ENCODE data around the gene HMCN2.

Gene HMCN2

DNA sequence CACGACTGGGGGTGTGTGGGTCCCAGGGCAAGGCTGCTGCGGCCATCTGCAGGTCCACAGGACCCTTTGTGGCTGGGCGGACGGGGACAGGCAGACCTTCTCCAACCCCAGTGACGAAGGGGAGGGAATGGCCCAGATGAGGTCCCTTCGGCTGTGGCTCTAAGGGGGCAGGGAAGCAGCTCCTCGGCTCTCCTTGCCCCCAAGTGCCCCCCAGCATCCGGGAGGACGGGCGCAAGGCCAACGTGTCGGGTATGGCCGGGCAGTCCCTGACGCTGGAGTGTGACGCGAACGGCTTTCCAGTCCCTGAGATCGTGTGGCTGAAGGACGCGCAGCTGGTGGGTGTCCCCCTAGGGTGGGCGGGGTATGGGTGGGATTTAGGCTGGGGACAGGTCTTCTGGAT lies 82.8 kb downstream of the HMCN2 start:
- Histone ChIP-seq H3K79me2 (ENCODE audit: control insufficient read depth, insufficient read depth, low read length, unreplicated experiment) (no peaks in the 10 kb centered on the region), H3K4me1 (ENCODE audit: control insufficient read depth, insufficient read depth, low read length, unreplicated experiment) (no peaks in the 10 kb centered on the region), H3K36me3 (ENCODE audit: insufficient read depth, low read length) (no peaks in the 10 kb centered on the region), H2AFZ (ENCODE audit: low read length, unreplicated experiment) (no peak overlapping the region), H3K27me3 (ENCODE audit: insufficient read depth, low read length) (no peaks in the 10 kb centered on the region), H3K4me3 (ENCODE audit: low read depth, low read length) (no peak overlapping the region), H3K27ac (ENCODE audit: low read depth, low read length) (no peak overlapping the region)

DNA sequence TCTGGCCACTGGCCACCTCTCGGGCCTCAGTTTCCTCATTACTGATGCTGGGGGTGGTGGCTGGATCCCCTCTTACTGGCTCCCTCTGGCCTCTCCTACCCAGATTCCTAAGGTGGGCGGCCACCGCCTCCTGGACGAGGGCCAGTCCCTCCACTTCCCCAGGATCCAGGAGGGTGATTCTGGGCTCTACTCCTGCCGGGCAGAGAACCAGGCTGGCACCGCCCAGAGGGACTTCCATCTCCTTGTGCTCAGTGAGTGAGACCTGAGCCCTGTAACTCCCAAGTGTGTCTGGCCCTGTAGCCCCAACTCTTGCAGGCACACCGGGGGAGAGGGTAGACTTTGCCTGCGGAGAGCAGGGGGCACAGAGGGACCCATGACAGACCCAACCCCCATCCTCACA lies 83.3 kb downstream of the HMCN2 start:
- H3K27me3 ChIP-seq (ENCODE audit: insufficient read depth, low read length) = no peaks in the 10 kb centered on the region
- no peaks in the 10 kb centered on the region for H3K79me2 ChIP-seq (ENCODE audit: control insufficient read depth, insufficient read depth, low read length, unreplicated experiment)
- H3K4me3 ChIP-seq (ENCODE audit: low read depth, low read length) = no peak overlapping the region
- no peaks in the 10 kb centered on the region for H3K4me1 ChIP-seq (ENCODE audit: control insufficient read depth, insufficient read depth, low read length, unreplicated experiment)
- H2AFZ ChIP-seq (ENCODE audit: low read length, unreplicated experiment) = no peak overlapping the region
- H3K27ac ChIP-seq (ENCODE audit: low read depth, low read length) = no peak overlapping the region
- H3K36me3 ChIP-seq (ENCODE audit: insufficient read depth, low read length) = no peaks in the 10 kb centered on the region

DNA sequence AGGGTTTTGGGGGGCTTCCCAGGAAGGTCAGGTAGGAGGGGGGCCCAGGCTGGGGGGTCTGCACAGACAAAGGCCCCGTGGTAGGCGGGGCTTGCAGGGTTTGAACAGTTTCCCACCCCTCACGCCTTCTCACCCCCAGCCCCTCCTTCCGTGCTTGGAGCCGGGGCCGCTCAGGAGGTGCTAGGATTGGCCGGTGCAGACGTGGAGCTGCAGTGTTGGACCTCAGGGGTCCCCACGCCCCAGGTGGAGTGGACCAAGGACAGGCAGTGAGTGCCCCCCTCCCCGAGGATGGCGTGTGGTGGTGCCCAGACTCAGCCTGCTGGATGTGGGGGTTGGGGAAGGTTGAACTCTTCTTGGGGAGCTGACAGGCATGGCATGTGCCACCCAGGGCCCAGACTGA lies 83.8 kb downstream of the HMCN2 start:
- H3K79me2 ChIP-seq (ENCODE audit: control insufficient read depth, insufficient read depth, low read length, unreplicated experiment) = no peaks in the 10 kb centered on the region
- no peaks in the 10 kb centered on the region for H3K4me1 ChIP-seq (ENCODE audit: control insufficient read depth, insufficient read depth, low read length, unreplicated experiment)
- H3K27me3 ChIP-seq (ENCODE audit: insufficient read depth, low read length) = no peaks in the 10 kb centered on the region
- H2AFZ ChIP-seq (ENCODE audit: low read length, unreplicated experiment) = no peak overlapping the region
- H3K36me3 ChIP-seq (ENCODE audit: insufficient read depth, low read length) = no peaks in the 10 kb centered on the region
- no peak overlapping the region for H3K4me3 ChIP-seq (ENCODE audit: low read depth, low read length)
- H3K27ac ChIP-seq (ENCODE audit: low read depth, low read length) = no peak overlapping the region

DNA sequence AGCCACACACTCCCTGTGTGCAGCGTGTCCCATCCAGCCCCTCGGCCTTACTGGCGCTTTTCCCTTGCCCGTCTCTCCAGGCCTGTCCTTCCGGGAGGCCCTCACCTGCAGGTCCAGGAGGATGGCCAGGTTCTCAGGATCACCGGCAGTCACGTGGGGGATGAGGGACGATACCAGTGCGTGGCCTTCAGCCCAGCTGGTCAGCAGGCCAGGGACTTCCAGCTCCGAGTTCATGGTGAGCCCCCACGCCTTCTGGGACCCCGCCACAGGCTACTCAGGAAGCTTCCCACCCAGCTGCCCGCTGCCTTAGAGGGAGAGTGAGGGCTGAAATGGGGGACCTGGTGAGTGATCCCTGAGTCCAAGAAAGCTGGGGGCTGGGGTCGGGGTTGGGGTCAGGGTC lies 85.8 kb downstream of the HMCN2 start:
- H3K4me3 ChIP-seq (ENCODE audit: low read depth, low read length) = no peak overlapping the region
- no peaks in the 10 kb centered on the region for H3K4me1 ChIP-seq (ENCODE audit: control insufficient read depth, insufficient read depth, low read length, unreplicated experiment)
- no peaks in the 10 kb centered on the region for H3K27me3 ChIP-seq (ENCODE audit: insufficient read depth, low read length)
- no peak overlapping the region for H2AFZ ChIP-seq (ENCODE audit: low read length, unreplicated experiment)
- H3K79me2 ChIP-seq (ENCODE audit: control insufficient read depth, insufficient read depth, low read length, unreplicated experiment) = no peaks in the 10 kb centered on the region
- H3K36me3 ChIP-seq (ENCODE audit: insufficient read depth, low read length) = no peaks in the 10 kb centered on the region
- no peak overlapping the region for H3K27ac ChIP-seq (ENCODE audit: low read depth, low read length)

DNA sequence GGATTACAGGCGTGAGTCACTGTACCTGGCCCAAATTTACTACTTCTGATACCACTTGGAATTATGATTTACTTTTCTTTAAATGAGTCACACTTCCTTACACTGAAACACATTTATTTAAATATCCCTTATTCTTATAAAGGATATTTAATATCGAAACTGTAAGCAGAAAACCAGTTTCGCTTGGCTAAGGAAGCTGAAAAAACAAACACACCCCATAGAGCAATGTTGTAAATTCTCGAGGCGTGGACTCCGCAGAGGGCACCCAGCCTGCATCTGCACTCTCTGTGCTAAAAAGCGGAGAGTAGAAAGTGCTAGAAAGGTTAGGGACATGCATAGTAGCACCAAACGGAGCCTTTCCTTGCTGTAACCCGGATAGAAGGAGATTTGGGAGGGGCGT lies 86.5 kb downstream of the HMCN2 start:
- Histone ChIP-seq H3K4me3 (ENCODE audit: low read depth, low read length) (no peak overlapping the region), H3K4me1 (ENCODE audit: control insufficient read depth, insufficient read depth, low read length, unreplicated experiment) (no peaks in the 10 kb centered on the region), H3K36me3 (ENCODE audit: insufficient read depth, low read length) (no peaks in the 10 kb centered on the region), H3K27me3 (ENCODE audit: insufficient read depth, low read length) (no peaks in the 10 kb centered on the region), H2AFZ (ENCODE audit: low read length, unreplicated experiment) (no peak overlapping the region), H3K79me2 (ENCODE audit: control insufficient read depth, insufficient read depth, low read length, unreplicated experiment) (no peaks in the 10 kb centered on the region), H3K27ac (ENCODE audit: low read depth, low read length) (no peak overlapping the region)

DNA sequence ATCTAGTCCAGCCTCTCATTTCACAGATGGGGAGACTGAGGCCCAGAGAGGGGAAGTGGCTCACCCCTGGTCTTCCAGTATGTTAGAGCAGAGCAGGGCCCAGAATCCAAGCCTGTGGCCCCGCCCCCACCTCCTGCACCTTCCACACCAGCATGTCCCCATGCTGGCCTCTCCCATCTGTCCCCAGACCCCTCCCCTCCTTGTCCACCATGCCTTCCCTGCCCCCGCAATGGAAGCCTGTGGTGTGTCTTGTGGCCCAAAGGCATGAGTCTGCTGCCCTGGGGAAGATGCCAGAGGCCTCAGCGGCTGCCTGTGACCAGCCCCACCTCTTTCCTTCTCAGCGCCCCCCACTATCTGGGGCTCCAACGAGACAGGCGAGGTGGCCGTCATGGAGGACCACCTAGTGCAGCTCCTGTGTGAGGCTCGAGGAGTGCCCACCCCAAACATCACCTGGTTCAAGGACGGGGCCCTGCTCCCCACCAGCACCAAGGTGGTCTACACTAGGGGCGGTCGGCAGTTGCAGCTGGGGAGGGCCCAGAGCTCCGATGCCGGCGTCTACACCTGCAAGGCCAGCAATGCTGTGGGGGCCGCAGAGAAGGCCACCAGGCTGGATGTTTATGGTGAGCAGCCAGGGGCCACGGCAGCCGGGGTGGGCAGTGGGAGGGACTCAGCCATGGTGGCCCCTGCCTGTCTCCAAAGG lies 87.2 kb downstream of the HMCN2 start:
- Histone ChIP-seq H3K79me2 (ENCODE audit: control insufficient read depth, insufficient read depth, low read length, unreplicated experiment) (no peaks in the 10 kb centered on the region), H2AFZ (ENCODE audit: low read length, unreplicated experiment) (no peak overlapping the region), H3K36me3 (ENCODE audit: insufficient read depth, low read length) (no peaks in the 10 kb centered on the region), H3K27ac (ENCODE audit: low read depth, low read length) (no peak overlapping the region), H3K4me3 (ENCODE audit: low read depth, low read length) (no peak overlapping the region), H3K4me1 (ENCODE audit: control insufficient read depth, insufficient read depth, low read length, unreplicated experiment) (no peaks in the 10 kb centered on the region), H3K27me3 (ENCODE audit: insufficient read depth, low read length) (no peaks in the 10 kb centered on the region)

DNA sequence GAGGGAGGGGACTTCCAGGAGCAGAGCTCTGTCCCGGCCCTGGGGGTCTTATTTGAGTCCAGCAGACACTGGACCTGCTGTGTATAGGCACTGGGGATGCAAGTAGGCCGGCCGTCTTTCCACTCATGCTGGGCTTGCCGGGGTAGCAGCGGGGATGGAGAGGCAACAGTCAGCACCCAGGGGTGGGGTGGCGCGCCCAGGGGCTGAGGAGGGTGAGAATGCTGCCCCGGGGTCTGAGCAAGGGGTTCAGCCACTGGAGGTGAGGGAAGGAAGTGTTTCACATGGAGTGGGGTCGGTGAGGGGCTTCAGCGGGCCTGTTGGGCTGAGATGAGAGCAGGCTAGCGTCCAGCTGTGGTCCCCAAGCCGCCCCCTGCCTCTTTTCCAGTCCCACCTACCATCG lies 88.8 kb downstream of the HMCN2 start:
- Histone ChIP-seq H3K79me2 (ENCODE audit: control insufficient read depth, insufficient read depth, low read length, unreplicated experiment) (no peaks in the 10 kb centered on the region), H3K4me1 (ENCODE audit: control insufficient read depth, insufficient read depth, low read length, unreplicated experiment) (no peaks in the 10 kb centered on the region), H3K4me3 (ENCODE audit: low read depth, low read length) (no peak overlapping the region), H3K36me3 (ENCODE audit: insufficient read depth, low read length) (no peaks in the 10 kb centered on the region), H3K27ac (ENCODE audit: low read depth, low read length) (no peak overlapping the region), H3K27me3 (ENCODE audit: insufficient read depth, low read length) (0 out of 2 replicates have a peak, but pooled peaks cover 4% of the 10 kb centered on the region), H2AFZ (ENCODE audit: low read length, unreplicated experiment) (no peak overlapping the region)

DNA sequence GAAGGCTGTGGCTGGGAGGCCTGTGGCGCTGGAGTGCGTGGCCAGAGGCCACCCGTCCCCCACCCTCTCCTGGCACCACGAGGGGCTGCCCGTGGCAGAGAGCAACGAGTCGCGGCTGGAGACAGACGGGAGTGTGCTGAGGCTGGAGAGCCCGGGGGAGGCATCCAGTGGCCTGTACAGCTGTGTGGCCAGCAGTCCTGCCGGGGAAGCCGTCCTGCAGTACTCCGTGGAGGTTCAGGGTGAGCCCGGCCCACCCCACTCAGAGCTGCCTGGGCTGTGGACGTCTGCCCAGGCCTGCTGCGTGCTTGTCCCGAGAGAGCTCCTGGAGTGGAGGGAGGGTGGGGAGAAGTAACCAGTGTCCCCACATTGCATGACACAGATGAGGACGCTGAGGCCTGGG lies 89.2 kb downstream of the HMCN2 start:
- Histone ChIP-seq H3K4me3 (ENCODE audit: low read depth, low read length) (no peak overlapping the region), H3K4me1 (ENCODE audit: control insufficient read depth, insufficient read depth, low read length, unreplicated experiment) (no peaks in the 10 kb centered on the region), H3K79me2 (ENCODE audit: control insufficient read depth, insufficient read depth, low read length, unreplicated experiment) (no peaks in the 10 kb centered on the region), H3K36me3 (ENCODE audit: insufficient read depth, low read length) (no peaks in the 10 kb centered on the region), H3K27me3 (ENCODE audit: insufficient read depth, low read length) (0 out of 2 replicates have a peak, but pooled peaks cover 4% of the 10 kb centered on the region), H3K27ac (ENCODE audit: low read depth, low read length) (no peak overlapping the region), H2AFZ (ENCODE audit: low read length, unreplicated experiment) (no peak overlapping the region)

DNA sequence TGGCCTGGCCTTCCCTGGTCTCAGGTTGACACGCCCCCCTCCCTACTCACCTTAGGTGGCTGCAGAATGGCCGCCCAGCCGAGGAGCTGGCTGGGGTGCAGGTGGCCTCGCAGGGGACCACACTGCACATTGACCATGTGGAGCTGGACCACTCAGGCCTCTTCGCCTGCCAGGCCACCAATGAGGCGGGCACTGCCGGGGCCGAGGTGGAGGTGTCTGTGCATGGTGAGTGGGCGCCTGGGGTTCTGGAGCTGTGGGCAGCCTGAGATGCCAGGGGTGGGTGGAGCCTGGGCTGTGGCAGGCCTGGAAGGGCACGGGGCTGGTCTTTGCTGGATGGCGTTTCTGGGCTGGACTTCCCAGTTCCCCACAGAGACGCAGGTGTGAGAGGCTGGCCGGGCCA lies 90.5 kb downstream of the HMCN2 start:
- Histone ChIP-seq H3K79me2 (ENCODE audit: control insufficient read depth, insufficient read depth, low read length, unreplicated experiment) (no peaks in the 10 kb centered on the region), H3K27ac (ENCODE audit: low read depth, low read length) (no peak overlapping the region), H3K4me3 (ENCODE audit: low read depth, low read length) (no peak overlapping the region), H3K36me3 (ENCODE audit: insufficient read depth, low read length) (no peaks in the 10 kb centered on the region), H2AFZ (ENCODE audit: low read length, unreplicated experiment) (no peak overlapping the region), H3K4me1 (ENCODE audit: control insufficient read depth, insufficient read depth, low read length, unreplicated experiment) (no peaks in the 10 kb centered on the region), H3K27me3 (ENCODE audit: insufficient read depth, low read length) (0 out of 2 replicates have a peak, but pooled peaks cover 4% of the 10 kb centered on the region)

DNA sequence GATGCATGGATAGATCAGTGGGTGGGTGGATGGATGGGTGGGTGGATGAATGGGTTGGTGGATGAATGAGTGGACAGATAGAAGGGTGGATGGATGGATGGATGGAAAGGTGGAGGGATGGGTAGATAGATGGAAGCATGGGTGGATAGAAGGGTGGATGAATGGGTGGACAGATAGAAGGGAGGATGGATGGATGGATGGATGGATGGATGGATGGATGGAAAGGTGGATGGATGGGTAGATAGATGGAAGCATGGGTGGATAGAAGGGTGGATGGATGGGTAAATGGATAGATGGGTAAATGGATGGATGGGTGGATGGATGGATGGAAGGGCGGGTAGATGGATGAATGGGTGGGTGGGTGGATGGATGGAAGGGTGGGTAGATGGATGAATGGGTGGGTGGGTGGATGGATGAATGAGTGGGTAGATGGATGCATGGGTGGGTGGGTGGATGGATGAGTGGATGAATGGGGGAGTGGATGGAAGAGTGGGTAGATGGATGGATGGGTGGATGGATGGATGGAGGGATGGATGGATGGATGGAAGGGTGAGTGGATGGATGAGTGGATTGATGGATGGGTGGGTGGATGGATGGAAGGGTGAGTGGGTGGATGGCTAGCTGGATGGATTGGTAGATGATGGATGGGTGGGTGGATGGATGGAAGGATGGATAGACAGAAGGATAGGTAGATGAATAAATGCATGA lies 91.5 kb downstream of the HMCN2 start:
- H3K4me3 ChIP-seq (ENCODE audit: low read depth, low read length) = no peak overlapping the region
- no peak overlapping the region for H3K27ac ChIP-seq (ENCODE audit: low read depth, low read length)
- no peak overlapping the region for H2AFZ ChIP-seq (ENCODE audit: low read length, unreplicated experiment)
- no peaks in the 10 kb centered on the region for H3K79me2 ChIP-seq (ENCODE audit: control insufficient read depth, insufficient read depth, low read length, unreplicated experiment)
- no peaks in the 10 kb centered on the region for H3K36me3 ChIP-seq (ENCODE audit: insufficient read depth, low read length)
- H3K27me3 ChIP-seq (ENCODE audit: insufficient read depth, low read length) = 0 out of 2 replicates have a peak, but pooled peaks cover 4% of the 10 kb centered on the region
- H3K4me1 ChIP-seq (ENCODE audit: control insufficient read depth, insufficient read depth, low read length, unreplicated experiment) = no peaks in the 10 kb centered on the region

DNA sequence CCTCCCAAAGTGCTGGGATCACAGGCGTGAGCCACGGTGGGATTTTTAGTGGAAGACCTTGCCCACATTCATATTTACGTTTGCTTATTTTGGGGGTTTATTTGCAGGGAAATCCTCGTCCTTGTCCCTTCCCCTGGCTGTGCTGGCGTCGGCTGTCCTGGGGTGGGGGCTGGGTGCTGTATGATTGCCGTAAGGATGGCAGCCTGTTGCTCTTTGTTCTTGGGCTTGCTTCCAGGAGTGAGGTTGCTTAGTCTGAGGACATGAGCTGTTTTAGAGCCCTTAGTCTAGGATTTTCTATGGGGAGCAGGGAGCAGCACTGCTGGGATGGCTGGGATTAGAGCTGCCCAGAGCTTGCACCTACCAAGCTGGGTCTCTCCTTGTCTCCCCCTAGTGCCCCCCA lies 93.4 kb downstream of the HMCN2 start:
- Histone ChIP-seq H3K27me3 (ENCODE audit: insufficient read depth, low read length) (0 out of 2 replicates have a peak, but pooled peaks cover 4% of the 10 kb centered on the region), H3K79me2 (ENCODE audit: control insufficient read depth, insufficient read depth, low read length, unreplicated experiment) (no peaks in the 10 kb centered on the region), H3K4me1 (ENCODE audit: control insufficient read depth, insufficient read depth, low read length, unreplicated experiment) (no peaks in the 10 kb centered on the region), H3K4me3 (ENCODE audit: low read depth, low read length) (no peak overlapping the region), H3K36me3 (ENCODE audit: insufficient read depth, low read length) (no peaks in the 10 kb centered on the region), H2AFZ (ENCODE audit: low read length, unreplicated experiment) (no peak overlapping the region), H3K27ac (ENCODE audit: low read depth, low read length) (no peak overlapping the region)
